GM15510 (cell line): ENCODE measurements around the gene ANKRD37.

Source experiments
- POLR2A ChIP-seq: IDR thresholded peaks from 3 replicates; pipeline ENCODE4 v1.6.1; 2011; ENCODE audit warnings: borderline replicate concordance; ENCODE audit not compliant: insufficient read length; ENCODE audit errors: extremely low read depth

The ANKRD37 gene

GRCh38 chr4:185394568-185395237, 1.9 kb upstream of the ANKRD37 start:
- no peak for TF ChIP-seq POLR2A

- TF ChIP-seq POLR2A = no peak
Measured at GRCh38 chr4:185395238-185395955, 1.2 kb upstream of the ANKRD37 start, which contains the start of gene LRP2BP. LRP2BP (minus strand) TSS chr4:185395924; CDS start chr4:185378186, 17,738 bp downstream.

- TF ChIP-seq POLR2A = peak; percentile 68
Measured at GRCh38 chr4:185395956-185396723, 501 bp upstream of the ANKRD37 start.

- TF ChIP-seq POLR2A = no peak
Measured at GRCh38 chr4:185398618-185399017, 2.0 kb downstream of the ANKRD37 start.

- TF ChIP-seq POLR2A = no peak
Measured at GRCh38 chr4:185399466-185399865, 2.8 kb downstream of the ANKRD37 start.

- TF ChIP-seq POLR2A = no peak
Measured at GRCh38 chr4:185404031-185404430, 7.4 kb downstream of the ANKRD37 start.

GRCh38 chr4:185405296-185405999, 8.8 kb downstream of the ANKRD37 start:
- no peak for TF ChIP-seq POLR2A

- TF ChIP-seq POLR2A = no peak
Measured at GRCh38 chr4:185408432-185408831, 11.8 kb downstream of the ANKRD37 start.

- no peak for TF ChIP-seq POLR2A
Measured at GRCh38 chr4:185411849-185412248, 15.2 kb downstream of the ANKRD37 start.

GRCh38 chr4:185412412-185412811, 15.8 kb downstream of the ANKRD37 start:
- no peak for TF ChIP-seq POLR2A

GRCh38 chr4:185416955-185417354, 20.3 kb downstream of the ANKRD37 start:
- no peak for TF ChIP-seq POLR2A

- TF ChIP-seq POLR2A = no peak
Measured at GRCh38 chr4:185421366-185422124, 24.9 kb downstream of the ANKRD37 start.

GRCh38 chr4:185424905-185425646, 28.4 kb downstream of the ANKRD37 start:
- no peak for TF ChIP-seq POLR2A

- peak; percentile 39 for TF ChIP-seq POLR2A
Measured at GRCh38 chr4:185425647-185426352, 29.2 kb downstream of the ANKRD37 start, which contains the start of gene UFSP2. UFSP2 (minus strand) TSS chr4:185425964; CDS start chr4:185425868, 96 bp downstream.
